ENCODE results near the gene KCNE2. TPM values are rescaled to one million over a fixed set of nuclear protein-coding genes. Genes with fewer than 3 reads are reported as not detected.

KCNE2 gene
- total RNA-seq, 1 experiment from 2014 or later = not detected

DNA sequence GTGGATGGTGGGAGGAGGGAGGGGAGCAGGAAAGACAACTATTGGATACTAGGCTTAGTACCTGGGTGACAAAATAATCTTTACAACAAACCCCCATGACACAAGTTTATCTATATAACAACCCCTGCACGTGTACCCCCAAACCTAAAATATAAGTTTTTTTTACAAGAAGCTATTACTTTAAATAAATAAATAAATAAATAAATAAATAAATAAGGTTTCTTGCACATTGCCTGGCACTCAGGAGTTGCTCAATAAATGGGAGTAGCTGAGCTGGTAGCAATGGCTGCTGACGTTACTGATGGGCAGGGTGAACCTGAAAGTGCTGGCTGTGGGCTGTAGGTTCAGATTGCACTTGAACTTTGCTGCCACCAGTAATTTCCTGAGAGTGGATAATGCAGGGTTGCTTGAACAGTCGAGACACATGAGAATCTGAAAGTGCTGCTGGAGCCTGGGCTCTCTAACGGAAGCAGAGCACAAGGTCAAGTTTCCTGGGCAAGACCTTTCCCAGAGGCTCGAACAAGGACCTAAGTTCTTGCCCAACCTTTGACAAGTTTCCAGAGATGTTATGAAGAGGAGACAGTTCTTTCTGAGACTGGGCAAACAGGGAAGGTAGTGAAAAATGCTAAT lies 14.8 kb upstream of the KCNE2 start:
- ChIA-PET RAD21 (ENCODE audit: low non-redundant PET in 1 of 2, low total read pairs in 2 of 2, uncharacterized antibody in 2 of 2, unreplicated experiment in 2 of 2) (interaction anchor here (2.2 kb wide), 2 partner anchors 425 kb away, joined by 30 to 37 read pairs; no protein-coding TSS in a partner anchor), CTCF (interaction anchor here (0.7 to 6.3 kb wide), 5 partner anchors 9 to 1228 kb away, joined by 3 to 236 read pairs (median 9); no protein-coding TSS in a partner anchor), POLR2A (no interaction called here)
- BruUV-seq (replicated peaks) = no TSS peak
- Histone ChIP-seq H3K27ac (ENCODE audit: low read depth, low read length) (no peak overlapping the region), H3K9ac (ENCODE audit: low read length) (no peak overlapping the region), H4K20me1 (ENCODE audit: insufficient read depth) (no peaks in the 10 kb centered on the region), H3K27me3 (ENCODE audit: insufficient read depth, low read length) (no peaks in the 10 kb centered on the region), H3K36me3 (ENCODE audit: control insufficient read depth in 1 of 2, insufficient read depth in 2 of 2, low read length in 2 of 2) (no peaks in the 10 kb centered on the region), H3K9me2 (ENCODE audit: insufficient read depth) (no peaks in the 10 kb centered on the region), H3K4me1 (ENCODE audit: control insufficient read depth in 1 of 2, insufficient read depth in 2 of 2, low read length in 2 of 2) (peaks cover 0 to 4% of the 10 kb centered on the region in 2 experiments; a peak in 1 of 4 replicates), H3K79me2 (ENCODE audit: insufficient read depth, low read length) (no peaks in the 10 kb centered on the region), H2AFZ (ENCODE audit: low read depth, low read length, poor library complexity, severe bottlenecking) (no peak overlapping the region), H3K9me3 (ENCODE audit: control insufficient read depth in 1 of 2, insufficient read depth in 1 of 2, low read depth in 1 of 2, low read length in 2 of 2) (no peaks in the 10 kb centered on the region), H3K4me3 (replicated peaks in 1 of 2; ENCODE audit: low read depth in 1 of 2, low read length in 2 of 2) (no peak overlapping the region), H3K4me2 (ENCODE audit: low read length) (no peak overlapping the region)
- DNase-seq (ENCODE audit: low read depth, low spot score) (no peak), ATAC-seq (no peak)
- intact Hi-C loops (cut with micrococcal nuclease) = no loop called here
- TF ChIP-seq RAD21 (IDR thresholded peaks at IDR 0.05; ENCODE audit: low read depth) = no peak
- no peak for TF ChIP-seq POLR2A (IDR thresholded peaks at IDR 0.05; ENCODE audit: borderline replicate concordance, extremely low read depth, insufficient read depth, insufficient read length)
- no peak for TF ChIP-seq JUND (IDR thresholded peaks at IDR 0.05)
- TF ChIP-seq YY1 (IDR thresholded peaks at IDR 0.05; ENCODE audit: extremely low read depth, insufficient replicate concordance, low read depth, low read length) = no peak
- no peak for TF ChIP-seq EZH2 (IDR thresholded peaks at IDR 0.05)
- TF ChIP-seq SP1 (IDR thresholded peaks at IDR 0.05; ENCODE audit: low read depth) = no peak
- no peak for TF ChIP-seq TCF7L2 (IDR thresholded peaks at IDR 0.05; ENCODE audit: borderline replicate concordance, extremely low read depth, insufficient read depth, insufficient read length)
- no peak for TF ChIP-seq CBX3 (IDR thresholded peaks at IDR 0.05; ENCODE audit: low read depth)
- TF ChIP-seq, protein P1, sequence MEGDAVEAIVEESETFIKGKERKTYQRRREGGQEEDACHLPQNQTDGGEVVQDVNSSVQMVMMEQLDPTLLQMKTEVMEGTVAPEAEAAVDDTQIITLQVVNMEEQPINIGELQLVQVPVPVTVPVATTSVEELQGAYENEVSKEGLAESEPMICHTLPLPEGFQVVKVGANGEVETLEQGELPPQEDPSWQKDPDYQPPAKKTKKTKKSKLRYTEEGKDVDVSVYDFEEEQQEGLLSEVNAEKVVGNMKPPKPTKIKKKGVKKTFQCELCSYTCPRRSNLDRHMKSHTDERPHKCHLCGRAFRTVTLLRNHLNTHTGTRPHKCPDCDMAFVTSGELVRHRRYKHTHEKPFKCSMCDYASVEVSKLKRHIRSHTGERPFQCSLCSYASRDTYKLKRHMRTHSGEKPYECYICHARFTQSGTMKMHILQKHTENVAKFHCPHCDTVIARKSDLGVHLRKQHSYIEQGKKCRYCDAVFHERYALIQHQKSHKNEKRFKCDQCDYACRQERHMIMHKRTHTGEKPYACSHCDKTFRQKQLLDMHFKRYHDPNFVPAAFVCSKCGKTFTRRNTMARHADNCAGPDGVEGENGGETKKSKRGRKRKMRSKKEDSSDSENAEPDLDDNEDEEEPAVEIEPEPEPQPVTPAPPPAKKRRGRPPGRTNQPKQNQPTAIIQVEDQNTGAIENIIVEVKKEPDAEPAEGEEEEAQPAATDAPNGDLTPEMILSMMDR (IDR thresholded peaks at IDR 0.05 in 2 of 3, conservative IDR thresholded peaks at IDR 0.05 in 1 of 3; ENCODE audit: borderline replicate concordance in 1 of 3, insufficient read depth in 1 of 3, low read depth in 2 of 3, low read length in 2 of 3) = no peak
- no peak for TF ChIP-seq EGR1 (IDR thresholded peaks at IDR 0.05; ENCODE audit: low read depth)
- no peak for TF ChIP-seq EZH2phosphoT487 (IDR thresholded peaks at IDR 0.05; ENCODE audit: borderline replicate concordance)
- TF ChIP-seq ZNF274 (IDR thresholded peaks at IDR 0.05; ENCODE audit: low read depth, low read length) = no peak
- TF ChIP-seq, protein P2, sequence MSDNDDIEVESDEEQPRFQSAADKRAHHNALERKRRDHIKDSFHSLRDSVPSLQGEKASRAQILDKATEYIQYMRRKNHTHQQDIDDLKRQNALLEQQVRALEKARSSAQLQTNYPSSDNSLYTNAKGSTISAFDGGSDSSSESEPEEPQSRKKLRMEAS (IDR thresholded peaks at IDR 0.05) = no peak
- no peak for TF ChIP-seq POLR2AphosphoS5 (IDR thresholded peaks at IDR 0.05; ENCODE audit: low read depth, low read length)
